ENCODE data around the gene LIN52. TPM values are rescaled to one million over a fixed set of nuclear protein-coding genes. Genes with fewer than 3 reads are reported as not detected.

Gene LIN52
- total and polyA plus RNA-seq, 4 donors: 7.1 to 13.7 (median 8.2) TPM

- ATAC-seq (ENCODE audit: insufficient read depth, low FRiP score) (no peak), DNase-seq (peak in 1 of 3 donors; percentile 42)
- H3K4me3 ChIP-seq: no peak overlapping the region
- H3K27me3 ChIP-seq (ENCODE audit: control insufficient read depth in 3 of 3, insufficient read depth in 3 of 3, low read length in 2 of 3): peaks cover 3 to 74% (median 73%) of the 10 kb centered on the region in 3 donors
- peaks cover 0 to 3% (median 0%) of the 10 kb centered on the region in 4 donors for H3K9me3 ChIP-seq (ENCODE audit: control insufficient read depth in 4 of 4, insufficient read depth in 3 of 4, low read length in 3 of 4)
- WGBS, 2 donors: 4 to 5% methylated on average over 84 to 94 of the region's 94 CpGs
- H3K9ac ChIP-seq (ENCODE audit: insufficient read depth in 1 of 2, low read length in 2 of 2): no peak overlapping the region
- H3K4me1 ChIP-seq (ENCODE audit: control insufficient read depth in 5 of 5, insufficient read depth in 5 of 5, low read length in 5 of 5): peaks cover 0 to 20% (median 0%) of the 10 kb centered on the region in 5 donors
- no peaks in the 10 kb centered on the region for H3K36me3 ChIP-seq (ENCODE audit: control insufficient read depth in 4 of 4, insufficient read depth in 4 of 4, low read length in 4 of 4)
- no peak for TF ChIP-seq CTCF (IDR thresholded peaks at IDR 0.05; ENCODE audit: control extremely low read depth, extremely low read depth)
- no peak overlapping the region for H3K27ac ChIP-seq (ENCODE audit: low read depth in 1 of 2, low read length in 1 of 2)
Measured at GRCh38 chr14:74239848-74240793, 155.4 kb downstream of the LIN52 start.

GRCh38 chr14:74240794-74241651 is 156.3 kb downstream of the LIN52 start:
- DNase-seq (peak; percentile 34 to 50 (median 41)), ATAC-seq (ENCODE audit: insufficient read depth, low FRiP score) (no peak)
- H3K4me1 ChIP-seq (ENCODE audit: control insufficient read depth in 5 of 5, insufficient read depth in 5 of 5, low read length in 5 of 5): peaks cover 0 to 20% (median 0%) of the 10 kb centered on the region in 5 donors
- TF ChIP-seq CTCF (IDR thresholded peaks at IDR 0.05; ENCODE audit: control extremely low read depth, extremely low read depth): no peak
- H3K9me3 ChIP-seq (ENCODE audit: control insufficient read depth in 4 of 4, insufficient read depth in 3 of 4, low read length in 3 of 4): peaks cover 0 to 3% (median 0%) of the 10 kb centered on the region in 4 donors
- H3K9ac ChIP-seq (ENCODE audit: insufficient read depth in 1 of 2, low read length in 2 of 2): no peak overlapping the region
- no peak overlapping the region for H3K27ac ChIP-seq (ENCODE audit: low read depth in 1 of 2, low read length in 1 of 2)
- no peak overlapping the region for H3K4me3 ChIP-seq
- WGBS, 2 donors: 2 to 5% methylated on average over 70 to 80 of the region's 80 CpGs
- H3K36me3 ChIP-seq (ENCODE audit: control insufficient read depth in 4 of 4, insufficient read depth in 4 of 4, low read length in 4 of 4): no peaks in the 10 kb centered on the region
- H3K27me3 ChIP-seq (ENCODE audit: control insufficient read depth in 3 of 3, insufficient read depth in 3 of 3, low read length in 2 of 3): peaks cover 3 to 81% (median 81%) of the 10 kb centered on the region in 3 donors

DNA sequence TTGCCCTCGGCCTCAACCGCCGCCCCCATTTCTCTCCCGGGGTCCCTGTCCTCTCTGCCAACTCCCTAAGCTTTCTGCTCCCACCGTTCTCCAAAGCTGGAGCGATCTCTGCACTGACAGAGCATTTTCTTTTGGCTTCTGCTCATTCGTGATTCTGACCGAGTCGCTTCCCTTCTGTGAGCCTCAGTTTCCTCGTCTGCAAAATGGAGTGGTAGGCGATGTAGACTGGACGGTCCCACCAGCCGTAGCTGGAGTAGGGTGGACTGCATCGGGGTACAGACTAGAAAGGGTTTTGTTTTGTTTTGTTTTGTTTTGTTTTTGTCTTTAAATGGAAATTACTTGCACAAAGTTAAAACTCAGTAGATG is 156.9 kb downstream of the LIN52 start:
- TF ChIP-seq CTCF (IDR thresholded peaks at IDR 0.05; ENCODE audit: control extremely low read depth, extremely low read depth): no peak
- Histone ChIP-seq H3K9me3 (ENCODE audit: control insufficient read depth in 4 of 4, insufficient read depth in 3 of 4, low read length in 3 of 4) (peaks cover 0 to 3% (median 0%) of the 10 kb centered on the region in 4 donors), H3K4me3 (no peak overlapping the region), H3K27me3 (ENCODE audit: control insufficient read depth in 3 of 3, insufficient read depth in 3 of 3, low read length in 2 of 3) (peaks cover 3 to 87% (median 81%) of the 10 kb centered on the region in 3 donors), H3K4me1 (ENCODE audit: control insufficient read depth in 5 of 5, insufficient read depth in 5 of 5, low read length in 5 of 5) (peaks cover 0 to 20% (median 0%) of the 10 kb centered on the region in 5 donors), H3K27ac (ENCODE audit: low read depth in 1 of 2, low read length in 1 of 2) (no peak overlapping the region), H3K36me3 (ENCODE audit: control insufficient read depth in 4 of 4, insufficient read depth in 4 of 4, low read length in 4 of 4) (no peaks in the 10 kb centered on the region), H3K9ac (ENCODE audit: insufficient read depth in 1 of 2, low read length in 2 of 2) (no peak overlapping the region)
- WGBS, 2 donors: 7 to 12% methylated on average over 14 of the region's 14 CpGs
- peak in 1 of 3 donors; percentile 20 for DNase-seq
- ATAC-seq (ENCODE audit: insufficient read depth, low FRiP score): no peak
